22Rv1 (cell line): ENCODE results near the gene CTTNBP2.

Source experiments
- ZFX ChIP-seq: fragments of 450-650 bp; IDR thresholded peaks from 2 replicates; pipeline ENCODE4 v1.6.1; 2017; ENCODE audit warnings: antibody characterized with exemption, borderline replicate concordance
- TF ChIP-seq, protein P1 (sequence below): fragments of 450-650 bp; IDR thresholded peaks from 2 replicates; pipeline ENCODE4 v1.5.1; 2017; ENCODE audit warnings: mild to moderate bottlenecking

DNA sequence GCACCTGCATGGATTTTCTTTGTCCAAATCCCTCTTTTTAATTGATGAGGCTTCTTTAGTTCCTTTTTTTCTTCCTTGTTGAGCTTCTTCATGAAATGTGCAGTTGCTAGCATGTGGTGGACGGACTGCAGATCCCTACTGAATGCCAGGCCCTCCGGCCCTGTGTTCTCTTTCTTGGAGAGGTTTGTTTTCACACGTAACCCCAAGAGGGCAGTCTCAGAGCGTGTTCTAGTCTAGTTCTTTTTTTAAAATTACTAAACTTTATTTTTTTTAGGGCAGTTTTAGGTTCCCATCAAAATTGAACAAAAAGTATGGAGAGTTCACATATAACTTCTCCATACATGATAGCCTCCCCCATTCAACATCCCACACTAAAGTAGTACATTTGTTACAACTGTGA, 203.4 kb downstream of the CTTNBP2 start:
- TF ChIP-seq, protein P1, sequence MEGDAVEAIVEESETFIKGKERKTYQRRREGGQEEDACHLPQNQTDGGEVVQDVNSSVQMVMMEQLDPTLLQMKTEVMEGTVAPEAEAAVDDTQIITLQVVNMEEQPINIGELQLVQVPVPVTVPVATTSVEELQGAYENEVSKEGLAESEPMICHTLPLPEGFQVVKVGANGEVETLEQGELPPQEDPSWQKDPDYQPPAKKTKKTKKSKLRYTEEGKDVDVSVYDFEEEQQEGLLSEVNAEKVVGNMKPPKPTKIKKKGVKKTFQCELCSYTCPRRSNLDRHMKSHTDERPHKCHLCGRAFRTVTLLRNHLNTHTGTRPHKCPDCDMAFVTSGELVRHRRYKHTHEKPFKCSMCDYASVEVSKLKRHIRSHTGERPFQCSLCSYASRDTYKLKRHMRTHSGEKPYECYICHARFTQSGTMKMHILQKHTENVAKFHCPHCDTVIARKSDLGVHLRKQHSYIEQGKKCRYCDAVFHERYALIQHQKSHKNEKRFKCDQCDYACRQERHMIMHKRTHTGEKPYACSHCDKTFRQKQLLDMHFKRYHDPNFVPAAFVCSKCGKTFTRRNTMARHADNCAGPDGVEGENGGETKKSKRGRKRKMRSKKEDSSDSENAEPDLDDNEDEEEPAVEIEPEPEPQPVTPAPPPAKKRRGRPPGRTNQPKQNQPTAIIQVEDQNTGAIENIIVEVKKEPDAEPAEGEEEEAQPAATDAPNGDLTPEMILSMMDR, result no peak
- TF ChIP-seq ZFX, result no peak
